Measurements from ENCODE around the gene USH2A. TPM values are rescaled to one million over a fixed set of nuclear protein-coding genes. Genes with fewer than 3 reads are reported as not detected.

The USH2A gene
- polyA plus RNA-seq, 2 of the 4 experiments (the other 2 are of a cell fraction) = not detected

DNA sequence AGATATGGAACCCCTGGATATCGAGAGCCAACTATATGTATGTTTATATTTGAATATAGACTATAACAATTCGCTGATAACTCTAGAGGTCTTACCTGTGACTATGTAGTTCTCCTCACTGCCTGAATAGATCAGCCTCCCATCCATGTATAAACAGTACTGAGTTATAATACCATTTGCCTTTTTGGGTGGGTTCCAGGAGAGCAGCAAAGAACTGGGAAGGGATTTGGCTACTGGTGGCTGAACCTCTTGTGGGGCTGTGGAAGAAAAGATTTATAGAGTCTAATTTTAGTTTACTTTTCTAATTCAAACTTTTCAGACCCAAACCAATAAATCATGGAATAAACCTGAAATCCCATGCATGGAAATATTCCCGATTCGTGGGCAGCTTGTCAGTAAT, 376.9 kb downstream of the USH2A start:
- H3K9me3 ChIP-seq = no peaks in the 10 kb centered on the region
- FAIRE-seq = no peak
- no peak overlapping the region for H3K4me2 ChIP-seq
- H3K27ac ChIP-seq = no peak overlapping the region
- ChIA-PET CTCF (no interaction called here), POLR2A (no interaction called here)
- no peak for DNase-seq (ENCODE audit: low read depth in 1 of 2, low spot score in 1 of 2)
- WGBS (ENCODE audit: missing lambda C conversion rate) = 6% methylated on average over 4 of the region's 4 CpGs
- no peaks in the 10 kb centered on the region for H3K4me1 ChIP-seq
- TF ChIP-seq ZSCAN20 (CRISPR knock-in tag; IDR thresholded peaks at IDR 0.05) (no peak), CHD4 (IDR thresholded peaks at IDR 0.05; ENCODE audit: borderline replicate concordance) (no peak), HEYL (CRISPR knock-in tag; IDR thresholded peaks at IDR 0.05) (no peak), RFX5 (IDR thresholded peaks at IDR 0.05) (no peak), ESRRA (IDR thresholded peaks at IDR 0.05; ENCODE audit: borderline replicate concordance, low read length) (no peak), NFE2L2 (conservative IDR thresholded peaks at IDR 0.05; ENCODE audit: low read length) (no peak), CEBPB (IDR thresholded peaks at IDR 0.05) (no peak), FOXS1 (CRISPR knock-in tag; IDR thresholded peaks at IDR 0.05) (no peak), MAZ (IDR thresholded peaks at IDR 0.05; ENCODE audit: borderline replicate concordance, low read depth, low read length) (no peak), JUN (IDR thresholded peaks at IDR 0.05) (no peak), TP53 (CRISPR knock-in tag; IDR thresholded peaks at IDR 0.05) (no peak), MYC (IDR thresholded peaks at IDR 0.05; ENCODE audit: borderline replicate concordance, low read length) (no peak)
- TF ChIP-seq, protein P1, sequence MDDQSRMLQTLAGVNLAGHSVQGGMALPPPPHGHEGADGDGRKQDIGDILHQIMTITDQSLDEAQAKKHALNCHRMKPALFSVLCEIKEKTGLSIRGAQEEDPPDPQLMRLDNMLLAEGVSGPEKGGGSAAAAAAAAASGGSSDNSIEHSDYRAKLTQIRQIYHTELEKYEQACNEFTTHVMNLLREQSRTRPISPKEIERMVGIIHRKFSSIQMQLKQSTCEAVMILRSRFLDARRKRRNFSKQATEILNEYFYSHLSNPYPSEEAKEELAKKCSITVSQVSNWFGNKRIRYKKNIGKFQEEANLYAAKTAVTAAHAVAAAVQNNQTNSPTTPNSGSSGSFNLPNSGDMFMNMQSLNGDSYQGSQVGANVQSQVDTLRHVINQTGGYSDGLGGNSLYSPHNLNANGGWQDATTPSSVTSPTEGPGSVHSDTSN (IDR thresholded peaks at IDR 0.05) = no peak
- H3K4me3 ChIP-seq = no peak overlapping the region
- no peak for ATAC-seq

DNA sequence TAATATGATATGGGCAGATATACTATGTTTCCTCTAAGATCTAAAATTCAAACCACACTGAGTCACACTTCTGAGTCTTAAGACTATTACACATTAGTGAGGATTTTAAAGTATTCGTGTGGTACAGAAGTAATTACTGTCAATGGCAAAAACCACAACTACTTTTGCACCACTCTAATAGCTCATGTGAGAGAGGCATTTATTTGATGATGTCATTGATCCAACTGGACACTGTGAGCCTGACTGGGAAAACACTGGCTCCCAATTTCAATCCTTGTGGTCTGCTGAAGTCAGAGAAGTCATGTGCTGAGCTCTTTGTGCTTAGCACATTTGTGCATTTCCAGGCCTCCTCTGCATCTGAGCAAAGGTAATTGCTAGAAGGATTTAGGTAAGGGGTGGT, 377.8 kb downstream of the USH2A start:
- no peak overlapping the region for H3K27ac ChIP-seq
- no peak for TF ChIP-seq KDM5A (IDR thresholded peaks at IDR 0.05)
- no peak for TF ChIP-seq GATA3 (IDR thresholded peaks at IDR 0.05; ENCODE audit: borderline replicate concordance)
- TF ChIP-seq CHD2 (IDR thresholded peaks at IDR 0.05; ENCODE audit: low read length, partially characterized antibody) = no peak
- no peak for TF ChIP-seq RNF2 (IDR thresholded peaks at IDR 0.05; ENCODE audit: borderline replicate concordance, low read depth)
- TF ChIP-seq FOXS1 (CRISPR knock-in tag; IDR thresholded peaks at IDR 0.05) = no peak
- no peak for TF ChIP-seq NPAS2 (CRISPR knock-in tag; IDR thresholded peaks at IDR 0.05; ENCODE audit: borderline replicate concordance)
- no peak for TF ChIP-seq FOSL2 (IDR thresholded peaks at IDR 0.05)
- TF ChIP-seq FOSL2 (CRISPR knock-in tag; IDR thresholded peaks at IDR 0.05) = no peak
- TF ChIP-seq HOXB5 (CRISPR knock-in tag; IDR thresholded peaks at IDR 0.05) = no peak
- no peak for TF ChIP-seq HDAC2 (IDR thresholded peaks at IDR 0.05)
- TF ChIP-seq, protein P2, sequence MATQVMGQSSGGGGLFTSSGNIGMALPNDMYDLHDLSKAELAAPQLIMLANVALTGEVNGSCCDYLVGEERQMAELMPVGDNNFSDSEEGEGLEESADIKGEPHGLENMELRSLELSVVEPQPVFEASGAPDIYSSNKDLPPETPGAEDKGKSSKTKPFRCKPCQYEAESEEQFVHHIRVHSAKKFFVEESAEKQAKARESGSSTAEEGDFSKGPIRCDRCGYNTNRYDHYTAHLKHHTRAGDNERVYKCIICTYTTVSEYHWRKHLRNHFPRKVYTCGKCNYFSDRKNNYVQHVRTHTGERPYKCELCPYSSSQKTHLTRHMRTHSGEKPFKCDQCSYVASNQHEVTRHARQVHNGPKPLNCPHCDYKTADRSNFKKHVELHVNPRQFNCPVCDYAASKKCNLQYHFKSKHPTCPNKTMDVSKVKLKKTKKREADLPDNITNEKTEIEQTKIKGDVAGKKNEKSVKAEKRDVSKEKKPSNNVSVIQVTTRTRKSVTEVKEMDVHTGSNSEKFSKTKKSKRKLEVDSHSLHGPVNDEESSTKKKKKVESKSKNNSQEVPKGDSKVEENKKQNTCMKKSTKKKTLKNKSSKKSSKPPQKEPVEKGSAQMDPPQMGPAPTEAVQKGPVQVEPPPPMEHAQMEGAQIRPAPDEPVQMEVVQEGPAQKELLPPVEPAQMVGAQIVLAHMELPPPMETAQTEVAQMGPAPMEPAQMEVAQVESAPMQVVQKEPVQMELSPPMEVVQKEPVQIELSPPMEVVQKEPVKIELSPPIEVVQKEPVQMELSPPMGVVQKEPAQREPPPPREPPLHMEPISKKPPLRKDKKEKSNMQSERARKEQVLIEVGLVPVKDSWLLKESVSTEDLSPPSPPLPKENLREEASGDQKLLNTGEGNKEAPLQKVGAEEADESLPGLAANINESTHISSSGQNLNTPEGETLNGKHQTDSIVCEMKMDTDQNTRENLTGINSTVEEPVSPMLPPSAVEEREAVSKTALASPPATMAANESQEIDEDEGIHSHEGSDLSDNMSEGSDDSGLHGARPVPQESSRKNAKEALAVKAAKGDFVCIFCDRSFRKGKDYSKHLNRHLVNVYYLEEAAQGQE (IDR thresholded peaks at IDR 0.05) = no peak
- TF ChIP-seq, protein P3, sequence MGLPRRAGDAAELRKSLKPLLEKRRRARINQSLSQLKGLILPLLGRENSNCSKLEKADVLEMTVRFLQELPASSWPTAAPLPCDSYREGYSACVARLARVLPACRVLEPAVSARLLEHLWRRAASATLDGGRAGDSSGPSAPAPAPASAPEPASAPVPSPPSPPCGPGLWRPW (IDR thresholded peaks at IDR 0.05) = no peak
- TF ChIP-seq EHF (CRISPR knock-in tag; IDR thresholded peaks at IDR 0.05) = no peak
- no peak for TF ChIP-seq ZSCAN20 (CRISPR knock-in tag; IDR thresholded peaks at IDR 0.05)
- no peak for TF ChIP-seq MAZ (IDR thresholded peaks at IDR 0.05; ENCODE audit: borderline replicate concordance, low read depth, low read length)
- TF ChIP-seq CBX2 (IDR thresholded peaks at IDR 0.05; ENCODE audit: borderline replicate concordance, low read depth) = no peak
- TF ChIP-seq ZC3H11A (IDR thresholded peaks at IDR 0.05) = no peak
- TF ChIP-seq CBX8 (IDR thresholded peaks at IDR 0.05) = no peak
- TF ChIP-seq SMC3 (IDR thresholded peaks at IDR 0.05) = no peak
- no peak overlapping the region for H3K4me2 ChIP-seq
- ChIA-PET CTCF (no interaction called here), POLR2A (no interaction called here)
- no peak overlapping the region for H3K4me3 ChIP-seq
- FAIRE-seq (no peak), ATAC-seq (no peak), DNase-seq (ENCODE audit: low read depth in 1 of 2, low spot score in 1 of 2) (no peak)
- no peaks in the 10 kb centered on the region for H3K4me1 ChIP-seq
- H3K9me3 ChIP-seq = no peaks in the 10 kb centered on the region
- WGBS (ENCODE audit: missing lambda C conversion rate) = 0% methylated on average over 1 of the region's 1 CpG
